H1 (cell line): ENCODE results near the gene TMEM40. TPM values are rescaled to one million over a fixed set of nuclear protein-coding genes. Genes with fewer than 3 reads are reported as not detected.

Experiments used
- CTCF ChIA-PET: fragments of 300-600 bp; sonication (Branson Sonifier 250); formaldehyde crosslinking; loops from one replicate; lab custom pipeline; 2021; ENCODE audit not compliant: partially characterized antibody; lab: Charles Lee
- POLR2A ChIA-PET: fragments of 300-600 bp; sonication (Branson Sonifier 250); formaldehyde crosslinking; loops from one replicate; lab custom pipeline; 2021; ENCODE audit warnings: inconsistent platforms; ENCODE audit not compliant: partially characterized antibody; lab: Charles Lee
- DNase-seq, 2 experiments: peaks; one replicate each; pipeline versions ENCODE4 v3.0.0 to v3.0.0-alpha.2; 2010 to 2022; ENCODE audit warnings: low spot score in 2 of 2, low read depth in 1 of 2, mixed read lengths in 1 of 2
- FAIRE-seq: peaks from 2 replicates; lab custom pipeline; 2011; peaks lifted over from hg19 to GRCh38; lab: Jason Lieb, UNC
- H2AFZ ChIP-seq: 2 replicates; pipeline ENCODE4 v1.8.1; 2012; ENCODE audit warnings: low read length, inconsistent platforms
- H2AK5ac ChIP-seq: 2 replicates; pipeline ENCODE4 v1.6.1; 2013; ENCODE audit warnings: low read depth, low read length
- H2BK120ac ChIP-seq: replicated peaks from 2 replicates; pipeline ENCODE3; 2013; ENCODE audit warnings: low read depth, low read length, inconsistent platforms
- H2BK12ac ChIP-seq: 2 replicates; pipeline ENCODE4 v1.6.1; 2013; ENCODE audit warnings: low read depth, low read length
- H2BK15ac ChIP-seq: 2 replicates; pipeline ENCODE4 v1.6.1; 2013; ENCODE audit warnings: low read length
- H2BK20ac ChIP-seq: 2 replicates; pipeline ENCODE4 v1.6.1; 2013; ENCODE audit warnings: low read length
- H2BK5ac ChIP-seq: 2 replicates; pipeline ENCODE4 v1.6.1; 2013; ENCODE audit warnings: low read depth, low read length
- H3K14ac ChIP-seq: 2 replicates; pipeline ENCODE4 v1.6.1; 2013; ENCODE audit warnings: inconsistent platforms; ENCODE audit not compliant: insufficient read length
- H3K18ac ChIP-seq: 2 replicates; pipeline ENCODE4 v1.6.1; 2013; ENCODE audit warnings: low read length; ENCODE audit errors: extremely low read depth
- H3K23ac ChIP-seq: 2 replicates; pipeline ENCODE4 v1.6.1; 2013; ENCODE audit warnings: inconsistent platforms; ENCODE audit not compliant: insufficient read length
- H3K23me2 ChIP-seq: 2 replicates; pipeline ENCODE4 v1.6.1; 2013; ENCODE audit warnings: low read depth, low read length
- H3K27ac ChIP-seq: 2 replicates; pipeline ENCODE4 v1.6.1; 2011; ENCODE audit warnings: low read depth, low read length, inconsistent platforms
- H3K27me3 ChIP-seq, 4 experiments: replicated peaks in 1 of 4; 1 replicate in 1 of 4; 2 replicates in 3 of 4; pipeline versions ENCODE4 v1.6.1 to v1.8.1; 2011 to 2013; ENCODE audit warnings: low read length in 3 of 4, mild to moderate bottlenecking in 3 of 4, inconsistent platforms in 2 of 4, mixed read lengths in 2 of 4, moderate library complexity in 1 of 4; ENCODE audit not compliant: control insufficient read depth in 3 of 4, insufficient read depth in 3 of 4; ENCODE audit errors: extremely low read depth in 1 of 4
- H3K36me3 ChIP-seq, 4 experiments: 2 replicates each; pipeline versions ENCODE4 v1.6.1 to v1.8.1; 2011 to 2013; ENCODE audit warnings: mild to moderate bottlenecking in 4 of 4, low read length in 3 of 4, moderate library complexity in 2 of 4, control low read depth in 1 of 4, inconsistent platforms in 1 of 4; ENCODE audit not compliant: insufficient read depth in 4 of 4, control insufficient read depth in 2 of 4
- H3K4ac ChIP-seq: replicated peaks from 2 replicates; pipeline ENCODE3; 2013; ENCODE audit warnings: low read length, low read depth, mixed read lengths, inconsistent platforms; ENCODE audit not compliant: insufficient read length
- H3K4me1 ChIP-seq, 4 experiments: replicated peaks in 1 of 4; 1 replicate in 1 of 4; 2 replicates in 3 of 4; pipeline versions ENCODE4 v1.6.1 to v1.8.1; 2011 to 2013; ENCODE audit warnings: low read length in 3 of 4, inconsistent platforms in 2 of 4, mixed read lengths in 1 of 4; ENCODE audit not compliant: insufficient read depth in 4 of 4, control insufficient read depth in 3 of 4
- H3K4me2 ChIP-seq, 2 experiments: 2 replicates each; pipeline versions ENCODE4 v1.6.1 to v1.8.1; 2011 to 2013; ENCODE audit warnings: low read depth in 2 of 2, low read length in 2 of 2, control low read depth in 1 of 2, inconsistent platforms in 1 of 2, mild to moderate bottlenecking in 1 of 2; ENCODE audit not compliant: insufficient read depth in 1 of 2
- H3K4me3 ChIP-seq, 4 experiments: fragments of 200-600, 300-600 bp in 1 of 4; sonication (generic), shearing (Covaris generic), sonication (Bioruptor Twin) in 1 of 4; 2 replicates each; pipeline versions ENCODE4 v1.5.1 to v1.8.1; 2011 to 2016; ENCODE audit warnings: low read length in 4 of 4, low read depth in 3 of 4, control low read depth in 2 of 4, inconsistent platforms in 2 of 4, mild to moderate bottlenecking in 2 of 4, mixed read lengths in 1 of 4, moderate library complexity in 1 of 4; ENCODE audit not compliant: insufficient read depth in 2 of 4; ENCODE audit errors: extremely low read depth in 1 of 4
- H3K56ac ChIP-seq: replicated peaks from 2 replicates; pipeline ENCODE3; 2013; ENCODE audit warnings: low read depth, mild to moderate bottlenecking, mixed read lengths, low read length, inconsistent platforms; ENCODE audit not compliant: insufficient read length
- H3K79me1 ChIP-seq: 2 replicates; pipeline ENCODE4 v1.6.1; 2013; ENCODE audit warnings: low read depth, low read length, control low read depth
- H3K79me2 ChIP-seq, 2 experiments: 2 replicates each; pipeline versions ENCODE4 v1.6.1 to v1.8.1; 2012 to 2013; ENCODE audit warnings: low read length in 2 of 2, mild to moderate bottlenecking in 2 of 2, inconsistent platforms in 1 of 2; ENCODE audit not compliant: insufficient read depth in 2 of 2, control insufficient read depth in 1 of 2
- H3K9ac ChIP-seq, 4 experiments: replicated peaks in 1 of 4; 1 replicate in 1 of 4; 2 replicates in 3 of 4; pipeline versions ENCODE4 v1.6.1 to v1.8.1; 2011 to 2013; ENCODE audit warnings: low read depth in 3 of 4, low read length in 3 of 4, control low read depth in 2 of 4, mild to moderate bottlenecking in 2 of 4, moderate library complexity in 2 of 4, inconsistent platforms in 1 of 4; ENCODE audit errors: extremely low read depth in 1 of 4
- H3K9me3 ChIP-seq, 2 experiments: 2 replicates each; pipeline versions ENCODE4 v1.6.1 to v1.8.1; 2012 to 2013; ENCODE audit warnings: mild to moderate bottlenecking in 2 of 2, moderate library complexity in 2 of 2, control low read depth in 1 of 2, inconsistent platforms in 1 of 2, low read depth in 1 of 2, low read length in 1 of 2, mixed read lengths in 1 of 2; ENCODE audit not compliant: insufficient read depth in 2 of 2
- H4K20me1 ChIP-seq, 2 experiments: replicated peaks in 1 of 2; 2 replicates each; pipeline versions ENCODE3 to v1.8.1; 2011 to 2013; ENCODE audit warnings: inconsistent platforms in 2 of 2, low read length in 2 of 2, mild to moderate bottlenecking in 1 of 2; ENCODE audit not compliant: insufficient read depth in 2 of 2, control insufficient read depth in 1 of 2
- H4K5ac ChIP-seq: 2 replicates; pipeline ENCODE4 v1.6.1; 2013; ENCODE audit warnings: low read length, low read depth, mixed read lengths, inconsistent platforms; ENCODE audit not compliant: insufficient read length
- H4K8ac ChIP-seq: 2 replicates; pipeline ENCODE4 v1.8.0; 2013; ENCODE audit warnings: mild to moderate bottlenecking, moderate library complexity, low read length, inconsistent platforms; ENCODE audit not compliant: insufficient read depth; ENCODE audit errors: extremely low read depth
- H4K91ac ChIP-seq: replicated peaks from 2 replicates; pipeline ENCODE3; 2013; ENCODE audit warnings: low read length, mixed read lengths, inconsistent platforms; ENCODE audit not compliant: insufficient read length
- ASH2L ChIP-seq: fragments of 200-600, 300-600 bp; sonication (generic); IDR thresholded peaks from one replicate; pipeline ENCODE4 v1.7.1; 2017; ENCODE audit warnings: low read length
- JUND ChIP-seq: IDR thresholded peaks from 2 replicates; pipeline ENCODE4 v1.6.1; 2011; ENCODE audit warnings: mild to moderate bottlenecking, improper control_type of control experiment, low read length
- NRF1 ChIP-seq: IDR thresholded peaks from 2 replicates; pipeline ENCODE4 v1.6.1; 2011; ENCODE audit warnings: mild to moderate bottlenecking, low read depth, low read length, improper control_type of control experiment
- SAP30 ChIP-seq: fragments of 300-600 bp; sonication (generic); IDR thresholded peaks from 2 replicates; pipeline ENCODE4 v1.7.1; 2012; ENCODE audit warnings: low read length, moderate library complexity, mild to moderate bottlenecking, inconsistent platforms; ENCODE audit not compliant: insufficient read depth, insufficient replicate concordance
- SIN3A ChIP-seq, 2 experiments: IDR thresholded peaks in 1 of 2; conservative IDR thresholded peaks in 1 of 2; 2 replicates each; pipeline ENCODE4 v1.6.1; 2011 to 2012; ENCODE audit warnings: low read length in 2 of 2, improper control_type of control experiment in 1 of 2, low read depth in 1 of 2, mild to moderate bottlenecking in 1 of 2
- SRF ChIP-seq: IDR thresholded peaks from 2 replicates; pipeline ENCODE4 v1.6.1; 2011; ENCODE audit warnings: mild to moderate bottlenecking, low read depth, low read length, moderate library complexity
- ZNF274 ChIP-seq: IDR thresholded peaks from 2 replicates; pipeline ENCODE4 v1.7.0; 2012; ENCODE audit warnings: low read length, borderline replicate concordance; ENCODE audit errors: extremely low read depth
- WGBS, 2 experiments: shearing (Covaris generic) in 1 of 2; methylation state at CpG; one replicate each; pipeline versions ENCODE4 v1.1.6 to v1.1.7; 2013 to 2015; ENCODE audit warnings: low lambda C conversion rate in 2 of 2, mixed read lengths in 2 of 2, inconsistent platforms in 1 of 2, low coverage in 1 of 2, missing lambda C conversion rate in 1 of 2; ENCODE audit not compliant: insufficient replicate concordance in 2 of 2, insufficient coverage in 1 of 2, insufficient read length in 1 of 2; ENCODE audit errors: extremely low coverage in 1 of 2, missing lambda C conversion rate in 1 of 2; 5-methylcytosine and 5-hydroxymethylcytosine counted together
- polyA plus RNA-seq, 7 experiments: library from polyadenylated mRNA; depleted of rRNA in 3 of 7; stranded (reverse) in 5 of 7; unstranded in 2 of 7; fragments of >200 nt in 5 of 7; fragments of 200-250 nt in 2 of 7; gene quantifications; 1 replicate in 5 of 7; 2 replicates in 1 of 7; 4 replicates in 1 of 7; pipeline versions ENCODE4 v1.2.1 to v1.2.3, GENCODE V29; 2011 to 2013; ENCODE audit warnings: missing spikeins in 2 of 7, mixed read lengths in 2 of 7
- total RNA-seq: library from RNA; stranded (reverse); fragmentation: NEBNext Ultra II Directional; extraction: Animal tissue kit (Norgen Biotek cat#: 25700); gene quantifications from 2 replicates; pipeline ENCODE4 v1.2.1, GENCODE V29; 2021

Gene TMEM40
- total and polyA plus RNA-seq, 2 of the 8 experiments (the other 6 are each of a cell fraction or from before 2014, with no cell fraction given) = 0.18 TPM; not detected in 1

DNA sequence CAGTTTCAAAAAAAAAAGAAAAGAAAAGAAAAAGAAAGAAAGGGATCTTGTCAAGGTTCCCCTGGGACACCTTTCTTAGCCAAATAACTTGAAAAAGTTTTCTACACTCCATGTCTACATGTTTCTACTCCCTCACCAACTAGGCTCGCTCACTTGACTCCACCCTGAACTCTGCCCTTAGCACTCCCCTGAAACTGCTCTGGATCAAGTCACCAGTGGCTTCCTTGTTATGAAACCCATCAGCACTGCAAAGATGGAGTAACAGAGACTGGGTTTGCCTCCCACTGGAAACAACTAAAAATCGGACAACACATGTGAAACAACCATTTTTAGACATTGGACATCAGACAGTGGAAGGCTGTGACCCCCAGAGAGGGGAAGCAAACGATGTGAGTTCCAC is 36.8 kb downstream of the TMEM40 start:
- Histone ChIP-seq H3K27me3 (no peaks in the 10 kb centered on the region; a peak in 1 of 7 replicates), H4K8ac (no peak overlapping the region), H3K9me3 (no peaks in the 10 kb centered on the region), H3K79me1 (no peaks in the 10 kb centered on the region), H2BK5ac (no peak overlapping the region), H2BK15ac (no peak overlapping the region), H3K4me3 (no peak overlapping the region), H3K56ac (no peak overlapping the region), H2BK12ac (no peak overlapping the region), H3K4ac (no peak overlapping the region), H4K20me1 (no peaks in the 10 kb centered on the region), H4K5ac (no peak overlapping the region), H3K23ac (no peak overlapping the region), H4K91ac (no peak overlapping the region), H2AK5ac (no peak overlapping the region), H2AFZ (no peak overlapping the region), H3K4me2 (no peak overlapping the region), H3K14ac (no peak overlapping the region), H3K36me3 (no peaks in the 10 kb centered on the region), H3K18ac (no peak overlapping the region), H3K27ac (no peak overlapping the region), H3K79me2 (no peaks in the 10 kb centered on the region), H3K4me1 (no peaks in the 10 kb centered on the region), H2BK120ac (no peak overlapping the region), H2BK20ac (no peak overlapping the region), H3K23me2 (no peaks in the 10 kb centered on the region), H3K9ac (no peak overlapping the region)
- 85% methylated on average over 2 of the region's 3 CpGs; no CpG with 5 or more reads in 1 of the 2 experiments for WGBS, 2 experiments
- FAIRE-seq (no peak), DNase-seq (no peak)
- TF ChIP-seq SIN3A (conservative IDR thresholded peaks at IDR 0.05 in 1 of 2, IDR thresholded peaks at IDR 0.05 in 1 of 2; ENCODE audit: low read depth in 1 of 2, low read length in 2 of 2) = no peak
- TF ChIP-seq NRF1 = no peak
- no peak for TF ChIP-seq SAP30
- no peak for TF ChIP-seq ZNF274
- TF ChIP-seq SRF = no peak
- TF ChIP-seq JUND = no peak
- no peak for TF ChIP-seq ASH2L
- ChIA-PET CTCF (interaction anchor here (0.6 to 4.1 kb wide), 6 partner anchors 12 to 100 kb away, joined by 3 to 29 read pairs (median 4); partner anchors contain the start of gene TMEM40), POLR2A (no interaction called here)
